HepG2 (cell line): ENCODE results near the gene MRGPRE.

Source experiments
- CHD2 ChIP-seq: IDR thresholded peaks from 2 replicates; pipeline ENCODE4 v1.6.1; 2011; ENCODE audit warnings: low read depth, low read length, improper control_type of control experiment
- CTCF ChIP-seq: sonication (generic); formaldehyde crosslinking; IDR thresholded peaks from 2 replicates; pipeline ENCODE4 v1.5.0; 2020; ENCODE audit warnings: mild to moderate bottlenecking, missing genetic modification reagents, moderate library complexity
- GATAD1 ChIP-seq: IDR thresholded peaks from 2 replicates; pipeline ENCODE4 v1.6.1; 2016; ENCODE audit warnings: missing genetic modification reagents, missing compliant biosample characterization
- NFE2 ChIP-seq: sonication (generic); formaldehyde crosslinking; IDR thresholded peaks from 2 replicates; pipeline ENCODE4 v1.4.0; 2020; ENCODE audit warnings: missing genetic modification reagents
- POLR2AphosphoS5 ChIP-seq: IDR thresholded peaks from 2 replicates; pipeline ENCODE4 v1.6.1; 2012; ENCODE audit warnings: low read depth, low read length
- ZNF674 ChIP-seq: sonication (generic); formaldehyde crosslinking; IDR thresholded peaks from 2 replicates; pipeline ENCODE4 v1.5.0; 2020; ENCODE audit warnings: low read depth, mild to moderate bottlenecking, missing genetic modification reagents

- TF ChIP-seq GATAD1 (CRISPR knock-in tag) (no peak), CTCF (no peak), POLR2AphosphoS5 (no peak), ZNF674 (CRISPR knock-in tag) (no peak), NFE2 (CRISPR knock-in tag) (no peak), CHD2 (no peak)
Observed at GRCh38 chr11:3197878-3198528, 34.2 kb downstream of the MRGPRE start.
